Aorta (tissue), 5 donors: ENCODE measurements around the gene CPT1A. TPM values are rescaled to one million over a fixed set of nuclear protein-coding genes. Genes with fewer than 3 reads are reported as not detected.

Experiments
- ATAC-seq: fragments of 200-7000 bp; cut with Tn5 transposase; one replicate; pipeline ENCODE4 v1.9.1; 2022; ENCODE audit warnings: moderate library complexity; ENCODE audit not compliant: low FRiP score
- DNase-seq, 2 donors: peaks; one replicate each; pipeline ENCODE4 v3.0.0-alpha.2; 2020
- H3K27ac ChIP-seq, 2 donors: one replicate each; pipeline ENCODE4 v1.5.1; 2013; ENCODE audit warnings: low read length in 2 of 2, mild to moderate bottlenecking in 2 of 2, moderate library complexity in 2 of 2, control low read depth in 1 of 2, inconsistent platforms in 1 of 2, low read depth in 1 of 2
- H3K27me3 ChIP-seq, 2 donors: one replicate each; pipeline ENCODE4 v1.6.1; 2013; ENCODE audit warnings: control low read depth in 1 of 2, low read length in 1 of 2, mild to moderate bottlenecking in 1 of 2, moderate library complexity in 1 of 2; ENCODE audit not compliant: insufficient read depth in 2 of 2, control insufficient read depth in 1 of 2
- H3K36me3 ChIP-seq, 2 donors: one replicate each; pipeline ENCODE4 v1.6.1; 2013; ENCODE audit warnings: control low read depth in 1 of 2, low read length in 1 of 2, mild to moderate bottlenecking in 1 of 2; ENCODE audit not compliant: insufficient read depth in 2 of 2, control insufficient read depth in 1 of 2
- H3K4me1 ChIP-seq, 2 donors: one replicate each; pipeline ENCODE4 v1.6.1; 2013; ENCODE audit warnings: low read length in 2 of 2, control low read depth in 1 of 2, mild to moderate bottlenecking in 1 of 2, moderate library complexity in 1 of 2; ENCODE audit not compliant: insufficient read depth in 2 of 2, control insufficient read depth in 1 of 2
- H3K4me3 ChIP-seq, 2 donors: one replicate each; pipeline ENCODE4 v1.5.1; 2013; ENCODE audit warnings: low read length in 2 of 2, control low read depth in 1 of 2, mild to moderate bottlenecking in 1 of 2
- H3K9me3 ChIP-seq: one replicate; pipeline ENCODE4 v1.6.1; 2013; ENCODE audit warnings: mild to moderate bottlenecking, low read length; ENCODE audit not compliant: control insufficient read depth
- WGBS, 2 donors: extraction: QIAGEN DNeasy Blood & Tissue Kit; methylation state at CpG; one replicate each; pipeline ENCODE4 v1.1.7; 2013; 5-methylcytosine and 5-hydroxymethylcytosine counted together
- intact Hi-C, 2 donors: fragments of 100-400 bp; cut with DNase I; formaldehyde crosslinking; loops; one replicate each; pipeline versions ENCODE4 v1.14.2 to v1.15.0; 2022
- polyA plus RNA-seq, 2 donors: library from polyadenylated mRNA; stranded (reverse); fragments of 200-250 nt; gene quantifications; one replicate each; pipeline ENCODE4 v1.2.3, GENCODE V29; 2013
- total RNA-seq, 2 donors: library from RNA; stranded (reverse); fragmentation: NEBNext Ultra II Directional; extraction: Animal tissue kit (Norgen Biotek cat#: 25700); gene quantifications; one replicate each; pipeline ENCODE4 v1.2.1, GENCODE V29; 2021
- donor health status: healthy with polysubstance abuse.
- donor health status: Bipolar disorder and iron deficiency.
- donor health status: DM: no; HTN: no; CAD: no.
- donor health status: DM: no; HTN: no; CAD: no.
- donor health status: DM: yes; HTN: yes; CAD: no.

CPT1A gene
- total and polyA plus RNA-seq, 4 donors = 10.9 to 81.4 (median 59.5) TPM

- Histone ChIP-seq H3K4me1 (no peaks in the 10 kb centered on the region), H3K9me3 (peaks cover 2% of the 10 kb centered on the region), H3K27ac (no peak overlapping the region), H3K4me3 (no peak overlapping the region), H3K27me3 (no peaks in the 10 kb centered on the region), H3K36me3 (no peaks in the 10 kb centered on the region)
- WGBS, 2 donors = 63 to 66% methylated on average over 23 of the region's 23 CpGs
- ATAC-seq (no peak), DNase-seq (no peak)
- intact Hi-C loops = no loop called here
Observed at GRCh38 chr11:68714060-68714856, 127.5 kb downstream of the CPT1A start.

GRCh38 chr11:68711114-68711513 lies 130.6 kb downstream of the CPT1A start:
- H3K27me3 ChIP-seq = no peaks in the 10 kb centered on the region

GRCh38 chr11:68710409-68710808 lies 131.3 kb downstream of the CPT1A start:
- no peak for DNase-seq
- no peak for ATAC-seq
- H3K27me3 ChIP-seq = no peaks in the 10 kb centered on the region
- WGBS, 2 donors = 78 to 81% methylated on average over 11 of the region's 11 CpGs
- H3K4me1 ChIP-seq = no peaks in the 10 kb centered on the region
- no peak overlapping the region for H3K27ac ChIP-seq
- H3K9me3 ChIP-seq = no peaks in the 10 kb centered on the region
- intact Hi-C loops = no loop called here
- no peak overlapping the region for H3K4me3 ChIP-seq
- H3K36me3 ChIP-seq = no peaks in the 10 kb centered on the region

More at GRCh38 chr11:68711114-68711513, 130.6 kb downstream of the CPT1A start:
- no peaks in the 10 kb centered on the region for H3K9me3 ChIP-seq
- H3K4me1 ChIP-seq = no peaks in the 10 kb centered on the region
- H3K36me3 ChIP-seq = no peaks in the 10 kb centered on the region
- H3K27ac ChIP-seq = no peak overlapping the region
- H3K4me3 ChIP-seq = no peak overlapping the region
- ATAC-seq (no peak), DNase-seq (no peak)
- intact Hi-C loops = no loop called here
- WGBS, 2 donors = 93 to 95% methylated on average over 8 of the region's 8 CpGs

- Histone ChIP-seq H3K27ac (no peak overlapping the region), H3K4me1 (no peaks in the 10 kb centered on the region), H3K4me3 (no peak overlapping the region), H3K36me3 (no peaks in the 10 kb centered on the region), H3K27me3 (no peaks in the 10 kb centered on the region), H3K9me3 (no peaks in the 10 kb centered on the region)
- intact Hi-C loops = no loop called here
- no peak for DNase-seq
- 92 to 93% methylated on average over 12 of the region's 12 CpGs for WGBS, 2 donors
- ATAC-seq = no peak
Observed at GRCh38 chr11:68709062-68709461, 132.7 kb downstream of the CPT1A start.

GRCh38 chr11:68707527-68707926 lies 134.2 kb downstream of the CPT1A start:
- H3K4me3 ChIP-seq = no peak overlapping the region
- intact Hi-C loops = no loop called here
- DNase-seq (no peak), ATAC-seq (no peak)
- H3K4me1 ChIP-seq = no peaks in the 10 kb centered on the region
- H3K9me3 ChIP-seq = no peaks in the 10 kb centered on the region
- H3K36me3 ChIP-seq = no peaks in the 10 kb centered on the region
- WGBS, 2 donors = 88 to 91% methylated on average over 7 of the region's 7 CpGs
- no peaks in the 10 kb centered on the region for H3K27me3 ChIP-seq
- no peak overlapping the region for H3K27ac ChIP-seq

GRCh38 chr11:68704887-68705286 lies 136.8 kb downstream of the CPT1A start:
- H3K27me3 ChIP-seq = no peaks in the 10 kb centered on the region
- H3K9me3 ChIP-seq = no peaks in the 10 kb centered on the region
- no peaks in the 10 kb centered on the region for H3K4me1 ChIP-seq
- H3K27ac ChIP-seq = no peak overlapping the region
- 17% methylated on average over 16 of the region's 16 CpGs for WGBS, 2 donors
- H3K4me3 ChIP-seq = no peak overlapping the region
- intact Hi-C loops = no loop called here
- H3K36me3 ChIP-seq = no peaks in the 10 kb centered on the region
- DNase-seq (no peak), ATAC-seq (no peak)

Other genes with a start within 250 kb of the CPT1A start
- gene GAL, start 157.4 kb downstream of the CPT1A start, total RNA-seq = not detected
- gene GAL, start 157.4 kb downstream of the CPT1A start, polyA plus RNA-seq = under 1 TPM in 1 of 2 donors, not detected in 1; 0.50 TPM
- 1 to 10 TPM in 1 of 2 donors, under 1 TPM in 1; 0.42 to 1.5 TPM for gene TESMIN, start 90.4 kb downstream of the CPT1A start, total RNA-seq
- gene TESMIN, start 90.4 kb downstream of the CPT1A start, polyA plus RNA-seq = under 1 TPM in 1 of 2 donors, not detected in 1; 0.10 TPM
- 10 to 100 TPM; 31.7 to 37.0 TPM for gene MRPL21, start 61.9 kb upstream of the CPT1A start, total RNA-seq
- 10 to 100 TPM; 51.7 to 69.7 TPM for gene MRPL21, start 61.9 kb upstream of the CPT1A start, polyA plus RNA-seq
- 10 to 100 TPM; 24.6 to 33.6 TPM for gene IGHMBP2, start 62.0 kb upstream of the CPT1A start, total RNA-seq
- gene IGHMBP2, start 62.0 kb upstream of the CPT1A start, polyA plus RNA-seq = 10 to 100 TPM in 1 of 2 donors, 1 to 10 TPM in 1; 5.6 to 64.7 TPM
- gene MRGPRD, start 139.1 kb upstream of the CPT1A start, total RNA-seq = under 1 TPM in 1 of 2 donors, not detected in 1; 0.49 TPM
- not detected for gene MRGPRD, start 139.1 kb upstream of the CPT1A start, polyA plus RNA-seq
- gene MRGPRF, start 171.3 kb upstream of the CPT1A start, total RNA-seq = 100 to 1,000 TPM in 1 of 2 donors, 10 to 100 TPM in 1; 75.7 to 108 TPM
- gene MRGPRF, start 171.3 kb upstream of the CPT1A start, polyA plus RNA-seq = 100 to 1,000 TPM in 1 of 2 donors, 10 to 100 TPM in 1; 26.4 to 130 TPM
- 10 to 100 TPM; 25.8 to 27.9 TPM for gene TPCN2, start 207.0 kb upstream of the CPT1A start, total RNA-seq
- 10 to 100 TPM in 1 of 2 donors, 1 to 10 TPM in 1; 1.5 to 20.8 TPM for gene TPCN2, start 207.0 kb upstream of the CPT1A start, polyA plus RNA-seq